NOMO-1 (cell line): ENCODE measurements around the gene DOCK6.

Experiments used
- DNase-seq, 2 experiments: peaks; one replicate each; lab custom pipeline; 2025; ENCODE audit not compliant: unreplicated experiment in 2 of 2; lab: John Stamatoyannopoulos, UW

The DOCK6 gene, protein sequence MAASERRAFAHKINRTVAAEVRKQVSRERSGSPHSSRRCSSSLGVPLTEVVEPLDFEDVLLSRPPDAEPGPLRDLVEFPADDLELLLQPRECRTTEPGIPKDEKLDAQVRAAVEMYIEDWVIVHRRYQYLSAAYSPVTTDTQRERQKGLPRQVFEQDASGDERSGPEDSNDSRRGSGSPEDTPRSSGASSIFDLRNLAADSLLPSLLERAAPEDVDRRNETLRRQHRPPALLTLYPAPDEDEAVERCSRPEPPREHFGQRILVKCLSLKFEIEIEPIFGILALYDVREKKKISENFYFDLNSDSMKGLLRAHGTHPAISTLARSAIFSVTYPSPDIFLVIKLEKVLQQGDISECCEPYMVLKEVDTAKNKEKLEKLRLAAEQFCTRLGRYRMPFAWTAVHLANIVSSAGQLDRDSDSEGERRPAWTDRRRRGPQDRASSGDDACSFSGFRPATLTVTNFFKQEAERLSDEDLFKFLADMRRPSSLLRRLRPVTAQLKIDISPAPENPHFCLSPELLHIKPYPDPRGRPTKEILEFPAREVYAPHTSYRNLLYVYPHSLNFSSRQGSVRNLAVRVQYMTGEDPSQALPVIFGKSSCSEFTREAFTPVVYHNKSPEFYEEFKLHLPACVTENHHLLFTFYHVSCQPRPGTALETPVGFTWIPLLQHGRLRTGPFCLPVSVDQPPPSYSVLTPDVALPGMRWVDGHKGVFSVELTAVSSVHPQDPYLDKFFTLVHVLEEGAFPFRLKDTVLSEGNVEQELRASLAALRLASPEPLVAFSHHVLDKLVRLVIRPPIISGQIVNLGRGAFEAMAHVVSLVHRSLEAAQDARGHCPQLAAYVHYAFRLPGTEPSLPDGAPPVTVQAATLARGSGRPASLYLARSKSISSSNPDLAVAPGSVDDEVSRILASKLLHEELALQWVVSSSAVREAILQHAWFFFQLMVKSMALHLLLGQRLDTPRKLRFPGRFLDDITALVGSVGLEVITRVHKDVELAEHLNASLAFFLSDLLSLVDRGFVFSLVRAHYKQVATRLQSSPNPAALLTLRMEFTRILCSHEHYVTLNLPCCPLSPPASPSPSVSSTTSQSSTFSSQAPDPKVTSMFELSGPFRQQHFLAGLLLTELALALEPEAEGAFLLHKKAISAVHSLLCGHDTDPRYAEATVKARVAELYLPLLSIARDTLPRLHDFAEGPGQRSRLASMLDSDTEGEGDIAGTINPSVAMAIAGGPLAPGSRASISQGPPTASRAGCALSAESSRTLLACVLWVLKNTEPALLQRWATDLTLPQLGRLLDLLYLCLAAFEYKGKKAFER (N-terminal part only)

DNA sequence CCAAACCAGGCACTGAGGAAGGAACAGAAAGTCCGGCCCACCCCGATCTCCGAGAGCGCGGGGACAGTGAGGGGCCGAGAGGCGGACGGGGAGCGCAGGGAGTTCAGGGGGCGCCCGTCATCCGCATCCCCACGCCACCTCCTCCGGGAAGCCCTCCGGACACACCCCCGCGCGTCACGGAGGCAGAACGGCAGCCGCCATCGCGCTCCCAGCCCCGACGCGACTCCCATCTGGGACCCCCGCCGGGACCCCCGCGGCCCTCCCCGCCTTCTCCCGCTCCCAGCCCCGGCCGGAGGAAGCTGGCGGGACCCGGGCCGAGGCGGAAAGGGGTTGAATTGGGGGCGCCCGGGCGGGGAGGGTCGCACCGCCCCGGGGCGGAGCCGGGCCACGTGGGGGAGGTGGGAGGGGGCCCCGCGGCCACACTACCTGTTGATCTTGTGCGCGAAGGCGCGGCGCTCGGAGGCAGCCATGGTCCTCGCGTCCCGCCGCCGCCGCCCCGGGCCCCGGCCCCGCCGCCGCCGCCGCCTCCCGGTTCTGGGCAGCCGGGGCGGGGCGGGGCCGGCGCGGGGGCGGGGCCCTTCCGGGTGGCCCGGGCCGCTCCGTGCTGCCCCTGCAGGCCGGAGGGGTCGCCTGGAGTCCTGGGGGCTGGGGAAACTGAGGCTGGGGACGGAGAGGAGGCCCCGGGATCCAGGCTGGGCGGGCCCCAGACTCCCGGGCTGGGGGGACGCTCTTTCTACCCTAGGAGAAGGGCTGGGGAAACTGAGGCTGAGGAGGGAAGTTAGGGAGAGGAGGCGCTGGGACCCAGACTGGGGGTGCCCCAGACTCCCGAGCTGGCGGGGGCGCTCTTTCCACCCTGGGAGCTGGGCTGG, at the start of gene DOCK6:
DOCK6 (minus strand) TSS at position 554 of the 869 bp plus-strand sequence; CDS start at position 470, 84 bp downstream.
- no peak for DNase-seq

DNA sequence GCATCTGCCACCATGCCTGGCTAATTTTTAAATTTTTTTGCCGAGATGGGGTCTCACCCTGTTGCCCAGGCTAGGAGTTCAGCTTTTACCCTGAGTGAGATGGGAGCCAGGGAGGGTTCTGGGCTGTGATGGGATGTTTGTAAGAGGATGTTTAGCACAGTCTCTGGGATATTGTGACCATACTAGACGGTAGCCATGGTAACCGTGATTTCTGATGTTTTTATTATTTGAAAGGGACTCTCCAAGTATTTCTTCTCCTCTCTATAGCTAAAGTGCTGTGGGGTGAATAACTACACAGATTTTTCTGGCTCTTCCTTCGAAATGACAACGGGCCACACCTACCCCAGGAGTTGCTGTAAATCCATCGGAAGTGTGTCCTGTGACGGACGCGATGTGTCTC, 44.0 kb upstream of the DOCK6 start:
- DNase-seq = no peak

DNA sequence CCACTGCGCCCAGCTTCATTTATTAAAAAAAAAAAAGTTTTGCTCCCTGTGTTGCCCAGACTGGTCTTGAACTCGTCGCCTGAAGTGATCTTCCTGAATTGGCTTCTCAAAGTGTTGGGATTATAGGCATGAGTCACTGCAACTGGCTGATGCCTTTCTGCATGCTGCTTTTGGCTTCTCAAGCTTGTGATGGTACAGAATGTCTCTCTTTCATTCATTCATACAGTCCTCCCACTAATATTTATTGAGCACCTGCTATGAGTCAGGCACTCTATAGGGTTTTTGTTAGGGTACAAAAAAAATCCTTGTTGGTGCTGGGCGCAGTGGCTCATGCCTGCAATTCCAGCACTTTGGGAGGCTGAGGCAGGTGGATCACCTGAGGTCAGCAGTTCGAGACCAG, 42.6 kb upstream of the DOCK6 start:
- no peak for DNase-seq

DNA sequence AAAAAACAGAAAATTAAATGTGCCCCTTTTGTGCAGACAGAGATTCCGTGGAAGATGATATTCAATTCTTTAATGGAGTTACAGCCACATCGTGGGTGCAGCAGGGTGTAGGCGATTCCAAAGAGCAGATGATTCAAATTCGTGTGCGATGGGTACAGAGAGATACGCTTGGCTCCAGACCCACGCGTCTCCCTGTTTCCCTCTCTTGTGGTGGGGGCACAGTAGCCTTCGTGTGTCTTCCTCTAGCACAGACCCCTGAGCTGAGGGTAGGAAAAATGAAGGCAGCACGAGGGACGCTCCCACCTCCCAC, 38.4 kb upstream of the DOCK6 start:
- no peak for DNase-seq

DNA sequence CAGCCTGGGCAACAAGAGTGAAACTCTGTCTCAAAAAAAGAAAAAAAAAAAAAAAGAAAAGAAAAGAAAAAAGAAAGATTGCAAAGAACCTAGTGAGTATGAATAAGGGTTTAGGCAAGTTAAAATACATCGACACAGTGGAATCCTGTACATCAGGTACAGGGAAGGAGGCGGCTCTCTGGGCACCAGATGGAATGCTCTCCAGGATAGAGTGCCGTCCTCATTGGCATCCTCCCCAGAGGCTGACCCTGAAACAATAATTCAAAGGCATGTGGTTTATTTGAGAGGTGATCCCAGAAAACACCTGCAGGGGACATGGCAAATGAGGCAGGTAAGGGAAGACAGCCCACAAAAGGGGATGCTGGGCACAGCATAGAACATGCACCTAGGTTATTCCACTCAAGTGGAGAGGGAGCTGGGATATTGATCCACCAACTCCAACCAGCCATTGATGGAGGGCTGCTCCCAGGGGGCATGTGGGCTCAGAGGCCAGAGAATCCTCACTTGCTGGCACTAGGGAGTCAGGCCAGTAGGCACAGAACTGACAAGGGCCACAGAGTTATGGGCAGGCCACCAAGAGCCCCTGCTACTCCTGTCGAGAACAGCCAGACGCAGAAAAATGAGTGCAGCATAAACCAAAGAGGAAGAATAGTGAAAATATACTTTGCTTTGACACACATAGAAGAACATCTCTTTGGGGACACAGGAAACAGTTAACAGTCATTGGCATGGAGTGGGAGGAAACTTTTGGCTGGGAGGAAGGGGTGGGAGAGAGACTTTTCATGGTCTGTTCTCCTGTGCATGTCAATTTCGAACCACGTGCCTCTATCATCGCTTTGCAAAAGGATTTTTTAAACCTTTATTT, 37.9 kb upstream of the DOCK6 start:
- no peak for DNase-seq

DNA sequence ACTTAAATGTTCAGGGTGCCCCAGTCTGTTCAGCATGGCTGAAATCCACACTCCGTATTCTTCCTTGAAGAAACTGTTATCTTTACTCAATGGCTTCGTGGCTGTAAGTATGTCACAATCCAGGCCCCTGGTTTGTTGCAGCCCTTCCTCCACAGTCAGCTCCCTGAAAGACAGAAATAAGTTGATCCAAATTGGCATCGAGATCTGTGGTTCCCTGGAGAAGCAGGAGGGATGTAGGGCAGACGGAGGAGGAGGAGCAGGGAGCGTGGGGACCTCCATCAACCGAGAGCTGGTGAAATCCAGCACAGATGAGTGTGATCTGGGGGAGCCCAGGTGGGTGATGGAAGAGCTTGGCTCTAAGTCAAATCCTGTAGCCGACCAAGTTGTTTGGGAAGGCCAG, 33.9 kb upstream of the DOCK6 start:
- DNase-seq = peak in 1 of 2 experiments; percentile 52

DNA sequence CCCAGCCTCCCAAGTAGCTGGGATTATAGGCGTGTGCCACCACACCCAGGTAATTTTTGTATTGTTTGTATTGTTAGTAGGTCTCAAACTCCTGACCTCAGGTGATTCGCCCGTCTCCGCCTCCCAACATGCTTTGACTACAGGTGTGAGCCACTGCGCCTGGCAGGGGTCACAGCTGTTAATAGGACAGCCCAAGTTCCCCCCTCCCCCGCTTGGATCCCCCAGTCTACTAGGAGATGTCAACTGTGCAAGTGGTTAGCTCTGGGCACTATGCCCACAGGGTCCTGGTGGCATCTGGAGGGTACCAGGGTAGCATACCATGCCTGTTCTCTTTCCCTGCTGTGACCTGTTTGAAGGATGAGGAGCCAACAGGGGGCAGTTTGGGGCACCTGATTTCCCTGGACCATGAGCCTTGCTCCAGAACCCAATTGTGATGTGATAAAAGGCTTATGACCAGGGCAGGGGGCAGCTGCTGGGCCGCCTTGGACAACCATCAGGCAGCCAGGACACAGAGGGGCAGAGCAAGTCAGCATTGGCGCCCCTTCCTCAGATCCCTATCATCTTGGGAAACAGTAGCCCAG, 33.4 kb upstream of the DOCK6 start, which contains the start of gene TSPAN16:
TSPAN16 (plus strand) TSS at position 496 of the 581 bp plus-strand sequence. CDS start 138 bp downstream, outside the sequence.
- no peak for DNase-seq

DNA sequence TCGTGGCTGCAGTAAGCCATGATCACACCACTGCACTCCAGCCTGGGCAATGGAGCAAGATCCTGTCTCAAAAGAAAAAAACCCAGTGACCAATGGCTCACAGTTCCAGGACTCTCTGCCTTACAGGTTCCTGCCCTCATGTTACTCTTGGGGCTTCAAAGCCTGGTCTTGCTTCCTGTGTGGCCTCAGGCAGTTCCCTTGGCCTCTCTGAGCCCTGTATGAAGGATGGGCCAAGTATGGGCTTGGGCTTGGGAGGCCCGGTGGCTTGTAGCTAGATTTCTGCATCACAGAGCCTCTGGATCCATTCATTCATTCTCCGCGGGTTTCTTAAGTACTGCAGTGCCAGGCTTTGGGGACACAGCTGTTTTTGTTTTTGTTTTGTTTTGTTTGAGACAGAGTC, 32.9 kb upstream of the DOCK6 start:
- no peak for DNase-seq

DNA sequence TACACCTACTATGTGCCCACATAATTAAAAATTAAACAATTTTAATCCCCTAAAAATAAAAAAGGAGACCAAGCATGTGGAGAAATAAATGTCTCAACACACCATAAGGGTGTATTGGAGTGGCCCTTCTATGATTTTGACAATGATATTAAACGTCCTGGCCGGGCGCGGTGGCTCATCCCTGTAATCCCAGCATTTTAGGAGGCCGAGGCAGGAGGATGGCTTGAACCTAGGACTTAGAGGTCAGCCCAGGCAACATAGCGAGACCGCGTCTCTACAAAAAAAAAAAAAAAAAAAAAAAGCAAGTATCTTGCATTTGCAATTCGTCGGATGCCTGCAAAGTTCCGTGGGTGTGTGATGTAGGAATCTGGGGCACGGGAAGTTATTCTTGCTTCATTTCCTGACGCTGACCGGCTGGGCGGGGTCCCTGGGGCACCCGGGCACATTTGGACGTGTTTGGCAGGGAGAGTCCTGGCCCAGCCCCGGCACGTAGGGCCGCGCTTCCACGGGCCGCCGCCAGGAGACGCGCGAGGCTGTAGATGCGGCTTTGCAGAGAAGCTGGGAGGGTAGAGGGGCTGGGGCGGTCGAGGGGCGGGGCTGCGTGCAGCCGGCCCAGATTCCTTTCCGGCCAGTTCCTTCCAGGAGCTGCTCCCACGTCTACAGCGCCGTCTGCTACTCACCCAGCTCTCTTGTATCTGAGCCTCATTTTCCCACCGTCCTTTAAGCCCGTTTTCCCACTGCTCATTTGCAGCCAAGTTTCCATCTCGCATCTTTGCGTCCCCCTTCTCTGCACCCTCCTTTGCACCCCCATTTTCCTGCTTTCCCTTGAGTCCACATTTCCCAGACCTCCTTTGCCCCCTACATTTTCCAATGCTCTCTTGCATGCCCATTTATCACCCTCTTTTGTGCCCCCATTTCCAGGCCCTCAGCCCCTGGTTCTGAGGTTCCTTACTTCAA, 31.4 kb upstream of the DOCK6 start:
- peak; percentile 97 to 99 for DNase-seq

DNA sequence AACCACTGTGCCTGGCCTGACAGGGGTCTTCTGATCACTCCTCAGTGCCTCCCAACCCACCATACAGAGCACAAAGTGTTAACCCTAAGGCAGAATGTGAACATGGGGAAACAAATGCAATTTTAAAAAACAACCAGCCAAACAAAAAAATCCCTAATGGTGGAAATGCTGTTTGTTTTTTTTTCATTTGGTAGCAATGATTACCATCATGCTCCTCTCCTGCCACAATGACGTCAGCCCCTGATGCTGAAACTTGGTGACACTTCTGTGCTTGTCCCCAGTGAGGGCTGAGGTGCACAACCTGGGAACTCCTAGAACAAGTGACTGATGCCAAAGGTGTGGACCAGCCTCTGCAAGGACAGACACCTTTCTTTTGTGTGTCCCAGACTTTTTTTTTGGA, 29.7 kb upstream of the DOCK6 start:
- no peak for DNase-seq

DNA sequence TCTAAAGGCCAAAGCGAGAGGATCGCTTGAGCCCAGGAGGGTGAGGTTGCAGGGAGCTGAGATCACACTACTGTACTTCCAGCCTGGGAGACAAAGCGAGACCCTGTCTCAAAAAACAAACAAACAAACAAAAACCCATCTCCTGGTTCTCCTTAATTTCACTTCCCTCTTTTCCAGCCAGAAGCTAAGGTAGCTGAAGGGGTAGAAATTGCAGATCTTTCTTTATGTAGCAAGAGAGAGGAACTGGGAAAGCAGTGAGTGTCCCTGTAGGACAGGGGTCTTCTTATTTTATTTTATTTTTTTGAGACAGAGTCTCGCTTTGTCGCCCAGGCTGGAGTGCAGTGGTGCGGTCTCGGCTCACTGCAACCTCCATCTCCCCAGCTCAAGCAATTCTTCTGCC, 29.1 kb upstream of the DOCK6 start:
- DNase-seq = no peak

DNA sequence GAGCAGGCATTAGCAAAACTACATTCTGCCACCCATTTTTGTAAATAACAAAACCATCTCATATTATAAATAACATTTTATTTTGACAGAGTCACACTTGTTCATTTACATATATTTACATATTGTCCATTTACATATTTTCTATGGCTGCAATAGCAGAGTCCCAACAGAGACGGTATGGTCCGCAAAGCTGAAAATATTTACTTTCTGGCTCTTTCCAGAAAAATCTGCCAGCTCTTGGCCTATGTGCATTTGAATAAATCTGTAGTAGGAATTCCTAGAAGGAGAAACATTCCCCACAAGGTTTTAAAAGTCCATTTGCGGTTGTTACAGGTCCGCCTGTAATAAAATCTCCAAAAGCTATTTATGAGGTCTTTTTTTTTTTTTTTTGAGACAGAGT, 27.9 kb upstream of the DOCK6 start:
- no peak for DNase-seq

DNA sequence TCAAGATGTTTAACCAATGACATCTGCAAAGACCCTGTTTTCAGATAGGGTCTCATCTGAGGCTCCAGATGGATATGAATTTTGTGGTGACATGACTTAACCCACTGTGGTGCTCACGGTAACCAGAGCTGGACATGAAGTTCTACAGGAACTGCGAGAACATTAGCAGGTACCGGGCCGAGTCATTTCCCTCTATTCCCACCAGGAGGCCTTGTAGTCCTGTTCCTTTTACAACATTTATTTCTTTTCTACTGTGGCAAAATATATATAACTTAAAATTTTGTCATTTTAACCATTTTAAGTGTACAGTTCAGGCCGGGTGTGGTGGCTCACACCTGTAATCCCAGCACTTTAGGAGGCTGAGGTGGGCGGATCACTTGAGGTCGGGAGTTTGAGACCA, 26.0 kb upstream of the DOCK6 start:
- peak in 1 of 2 experiments; percentile 15 for DNase-seq

DNA sequence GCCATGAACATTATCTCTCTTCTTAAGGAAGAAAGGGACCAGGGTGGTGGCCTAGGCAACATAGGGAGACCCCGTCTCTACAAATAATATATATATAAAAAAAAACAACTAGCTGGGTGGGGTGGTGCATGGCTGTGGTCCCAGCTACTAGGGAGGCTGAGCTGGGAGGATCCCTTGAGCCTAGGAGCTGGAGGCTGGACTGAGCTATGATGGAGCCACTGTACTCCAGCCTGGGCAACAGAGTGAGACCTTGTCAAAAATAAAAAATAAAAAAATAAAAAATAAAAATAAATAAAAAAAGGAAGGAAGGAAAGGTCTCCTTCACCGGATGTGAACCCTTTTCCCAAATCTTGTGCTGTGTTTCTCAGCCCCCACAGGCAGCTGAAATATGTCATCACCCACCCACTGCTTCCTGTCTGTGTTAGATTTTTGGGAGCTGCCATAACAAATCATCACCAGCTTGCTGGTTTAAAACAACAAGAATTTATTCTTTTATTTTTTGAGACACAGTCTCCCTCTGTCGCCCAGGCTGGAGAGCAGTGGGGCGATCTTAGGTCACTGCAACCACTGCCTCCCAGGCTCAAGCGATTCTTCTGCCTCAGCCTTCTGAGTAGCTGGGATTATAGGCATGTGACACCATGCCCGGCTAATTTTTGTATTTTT, 24.1 kb upstream of the DOCK6 start:
- DNase-seq = no peak

DNA sequence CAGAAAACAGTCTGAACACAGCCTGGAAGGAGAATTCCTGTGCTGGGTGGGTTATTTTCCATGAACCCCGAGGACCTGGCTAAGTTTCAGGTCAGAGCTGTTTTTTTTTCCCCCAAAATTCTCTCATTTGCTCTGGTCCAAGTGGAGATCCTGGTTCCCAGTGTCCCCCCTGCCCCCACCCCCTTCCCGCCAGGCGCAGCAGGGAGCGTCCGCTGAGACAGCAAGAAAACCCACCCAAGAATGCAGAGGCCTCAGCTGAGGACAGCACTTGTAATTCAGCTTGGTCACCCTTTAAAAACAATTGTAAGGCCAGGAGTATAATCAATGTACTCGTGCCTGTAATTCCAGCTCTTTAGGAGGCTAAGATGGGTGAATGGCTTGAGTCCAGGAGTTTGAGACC, 22.2 kb upstream of the DOCK6 start:
- DNase-seq = no peak

DNA sequence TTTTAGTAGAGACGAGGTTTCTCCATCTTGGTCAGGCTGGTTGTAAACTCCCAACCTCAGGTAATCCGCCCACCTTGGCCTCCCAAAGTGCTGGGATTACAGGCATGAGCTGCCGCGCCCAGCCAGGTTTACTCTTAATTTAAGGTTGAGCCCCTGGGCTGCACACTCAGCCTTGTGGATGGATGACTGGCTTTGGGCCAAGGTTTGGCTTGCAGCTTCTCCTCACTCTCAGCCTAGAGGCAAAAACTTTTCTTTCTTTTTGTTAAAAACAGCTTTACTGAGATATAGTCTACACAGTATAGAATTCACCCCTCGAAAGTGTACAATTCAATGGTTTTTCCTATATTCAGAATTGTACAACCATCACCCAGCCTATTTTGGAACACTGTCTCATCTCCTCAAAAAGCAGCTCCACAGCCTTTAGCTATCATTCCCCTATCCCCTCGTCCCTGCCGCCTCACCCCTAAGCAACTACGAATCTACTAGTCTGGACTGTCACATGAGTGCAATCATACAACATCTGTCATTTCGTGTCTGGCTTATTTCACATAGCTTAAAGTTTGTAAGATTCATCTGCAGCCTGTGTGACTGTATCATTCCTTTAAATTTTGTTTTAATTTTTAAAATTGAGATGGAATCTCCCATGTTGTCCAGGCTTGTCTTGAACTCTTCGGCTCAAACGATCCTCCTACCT, 19.2 kb upstream of the DOCK6 start:
- no peak for DNase-seq
